PC-9 (cell line): Measurements from ENCODE around the gene MTIF3. TPM values are rescaled to one million over a fixed set of nuclear protein-coding genes. Genes with fewer than 3 reads are reported as not detected.

ENCODE experiments used
- BruUV-seq: library from RNA; stranded (reverse); fragments of 400-500 nt; replicated peaks from 2 replicates; lab custom pipeline; 2021; lab: Mats Ljungman, UMichigan
- CTCF ChIA-PET: fragments of 300-600 bp; sonication (Branson Sonifier 250); formaldehyde crosslinking; loops from one replicate; lab custom pipeline; 2022; ENCODE audit warnings: antibody characterized with exemption; lab: Charles Lee
- POLR2A ChIA-PET: fragments of 300-600 bp; sonication (Branson Sonifier 250); formaldehyde crosslinking; loops from one replicate; lab custom pipeline; 2022; ENCODE audit warnings: antibody characterized with exemption; ENCODE audit not compliant: unreplicated experiment; lab: Charles Lee
- DNase-seq, 2 experiments: peaks; one replicate each; pipeline versions ENCODE4 v3.0.0 to v3.0.0-alpha.2; 2015 to 2022; ENCODE audit warnings: mixed read lengths in 1 of 2
- H2AFZ ChIP-seq: fragments of 200-600 bp; sonication (generic); 2 replicates; pipeline ENCODE4 v1.8.1; 2017; ENCODE audit warnings: antibody characterized with exemption
- H3F3A ChIP-seq: fragments of 200-600 bp; sonication (generic); 2 replicates; pipeline ENCODE4 v1.8.1; 2017; ENCODE audit warnings: antibody characterized with exemption, mild to moderate bottlenecking, low read depth; ENCODE audit not compliant: insufficient read depth
- H3K27ac ChIP-seq: fragments of 200-600 bp; sonication (generic); 2 replicates; pipeline ENCODE4 v1.6.1; 2016; ENCODE audit warnings: mixed run types
- H3K27me3 ChIP-seq: fragments of 200-600 bp; sonication (generic); 2 replicates; pipeline ENCODE4 v1.6.1; 2016; ENCODE audit warnings: low read depth, mixed run types; ENCODE audit not compliant: insufficient read depth
- H3K36me3 ChIP-seq: fragments of 200-600 bp; sonication (generic); 2 replicates; pipeline ENCODE4 v1.6.1; 2016; ENCODE audit warnings: low read depth, mixed run types
- H3K4me1 ChIP-seq: fragments of 200-600 bp; sonication (generic); replicated peaks from 2 replicates; pipeline ENCODE4 v1.6.1; 2016; ENCODE audit warnings: mixed run types; ENCODE audit not compliant: insufficient read depth
- H3K4me2 ChIP-seq: fragments of 200-600 bp; sonication (generic); 2 replicates; pipeline ENCODE4 v1.6.1; 2017; ENCODE audit warnings: mixed run types
- H3K4me3 ChIP-seq: fragments of 200-600 bp; sonication (generic); 2 replicates; pipeline ENCODE4 v1.6.1; 2016; ENCODE audit warnings: mixed run types
- H3K79me2 ChIP-seq: fragments of 200-600 bp; sonication (generic); 2 replicates; pipeline ENCODE4 v1.6.1; 2017; ENCODE audit warnings: low read depth, mixed run types
- H3K9me2 ChIP-seq: fragments of 200-600 bp; sonication (generic); 2 replicates; pipeline ENCODE4 v1.8.1; 2017; ENCODE audit warnings: mild to moderate bottlenecking; ENCODE audit not compliant: insufficient read depth
- H3K9me3 ChIP-seq: fragments of 200-600 bp; sonication (generic); 2 replicates; pipeline ENCODE4 v1.8.1; 2016; ENCODE audit warnings: low read depth; ENCODE audit not compliant: insufficient read depth
- H4K20me1 ChIP-seq: fragments of 200-600 bp; sonication (generic); 2 replicates; pipeline ENCODE4 v1.8.1; 2017; ENCODE audit not compliant: insufficient read depth
- CTCF ChIP-seq: fragments of 200-600 bp; sonication (generic); conservative IDR thresholded peaks from 2 replicates; pipeline ENCODE4 v1.6.1; 2017; ENCODE audit warnings: mixed run types, antibody characterized with exemption, mild to moderate bottlenecking, moderate library complexity
- EZH2 ChIP-seq: fragments of 200-600 bp; sonication (generic); IDR thresholded peaks from 2 replicates; pipeline ENCODE4 v1.8.0; 2017; ENCODE audit warnings: antibody characterized with exemption, low read depth
- intact Hi-C: fragments of 100-400 bp; cut with micrococcal nuclease; formaldehyde crosslinking; loops from one replicate; pipeline ENCODE4 v1.10.0; 2022; ENCODE audit not compliant: unreplicated experiment
- total RNA-seq: library from RNA; stranded (reverse); gene quantifications from 2 replicates; pipeline ENCODE4 v1.2.3, GENCODE V29; 2021

MTIF3 gene
- total RNA-seq, 1 experiment from 2014 or later: 28.3 TPM

- no peak overlapping the region for H3K4me3 ChIP-seq
- peak overlapping the region; percentile 67 for H3K4me2 ChIP-seq
- DNase-seq: no peak
- intact Hi-C loops: no loop called here
- H3K9me3 ChIP-seq: no peaks in the 10 kb centered on the region
- no peaks in the 10 kb centered on the region for H3K9me2 ChIP-seq
- no peak overlapping the region for H3K27ac ChIP-seq
- H3F3A ChIP-seq: peaks cover 14% of the 10 kb centered on the region
- POLR2A ChIA-PET: interaction anchor here (0.5 kb wide), 1 partner anchor 529 kb away, joined by 3 read pairs; no protein-coding TSS in a partner anchor
- peaks cover 12% of the 10 kb centered on the region for H3K4me1 ChIP-seq
- CTCF ChIA-PET: no interaction called here
- no peaks in the 10 kb centered on the region for H3K79me2 ChIP-seq
- no TSS peak for BruUV-seq
- no peaks in the 10 kb centered on the region for H3K27me3 ChIP-seq
- H3K36me3 ChIP-seq: no peaks in the 10 kb centered on the region
- H2AFZ ChIP-seq: peak overlapping the region; percentile 63
- H4K20me1 ChIP-seq: no peaks in the 10 kb centered on the region
- TF ChIP-seq EZH2 (no peak), CTCF (no peak)
Measured at GRCh38 chr13:27455331-27455855, 5.0 kb upstream of the MTIF3 start.

GRCh38 chr13:27450921-27451471, 632 bp upstream of the MTIF3 start:
- Histone ChIP-seq H3K36me3 (no peaks in the 10 kb centered on the region), H3K27me3 (no peaks in the 10 kb centered on the region), H3K27ac (peak overlapping the region; percentile 94), H3K4me1 (peaks cover 25% of the 10 kb centered on the region), H3K4me3 (peak overlapping the region; percentile 83), H4K20me1 (no peaks in the 10 kb centered on the region), H3F3A (peaks cover 36% of the 10 kb centered on the region), H2AFZ (peak overlapping the region; percentile 97), H3K9me3 (no peaks in the 10 kb centered on the region), H3K4me2 (peak overlapping the region; percentile 100), H3K9me2 (no peaks in the 10 kb centered on the region), H3K79me2 (peaks cover 33% of the 10 kb centered on the region)
- BruUV-seq: TSS peak; percentile 78
- TF ChIP-seq EZH2: no peak
- no peak; the same call in 1 of the 2 replicates for TF ChIP-seq CTCF
- ChIA-PET POLR2A (interaction anchor here (0.7 kb wide), 3 partner anchors 17 to 952 kb away, joined by 3 to 6 read pairs (median 6); no protein-coding TSS in a partner anchor), CTCF (interaction anchor here (0.6 to 0.7 kb wide), 2 partner anchors 73 to 375 kb away, joined by 5 to 11 read pairs; no protein-coding TSS in a partner anchor)
- intact Hi-C loops: loop anchor here (1.0 kb wide), 2 partner anchors 26 to 170 kb away; partner anchors contain the start of gene POLR1D
- DNase-seq: peak in 1 of 2 experiments; percentile 83

GRCh38 chr13:27449081-27449603, 1.2 kb downstream of the MTIF3 start:
- Histone ChIP-seq H3K36me3 (no peaks in the 10 kb centered on the region), H3K4me2 (peak overlapping the region; percentile 100), H3K9me2 (no peaks in the 10 kb centered on the region), H2AFZ (peak overlapping the region; percentile 97), H3K27me3 (no peaks in the 10 kb centered on the region), H3K79me2 (peaks cover 41% of the 10 kb centered on the region), H3K4me1 (peaks cover 25% of the 10 kb centered on the region), H3K9me3 (no peaks in the 10 kb centered on the region), H3K4me3 (peak overlapping the region; percentile 83), H4K20me1 (no peaks in the 10 kb centered on the region), H3F3A (peaks cover 36% of the 10 kb centered on the region), H3K27ac (peak overlapping the region; percentile 94)
- TSS peak; percentile 53 for BruUV-seq
- CTCF ChIA-PET: no interaction called here
- DNase-seq: no peak
- POLR2A ChIA-PET: interaction anchor here (0.6 kb wide), 1 partner anchor 23 kb away, joined by 5 read pairs; no protein-coding TSS in a partner anchor
- intact Hi-C loops: no loop called here
- TF ChIP-seq EZH2 (no peak), CTCF (no peak)
